Activated T-cell treated with anti-CD3 and anti-CD28 coated beads for 24 hours (primary cell): ENCODE results near the gene ABCC1.

ENCODE experiments used
- DNase-seq: peaks from one replicate; pipeline ENCODE4 v3.0.0-alpha.2; 2020; ENCODE audit warnings: low read depth

The ABCC1 gene

GRCh38 chr16:16111639-16112038 lies 162.2 kb downstream of the ABCC1 start:
- DNase-seq = no peak

GRCh38 chr16:16112450-16113053 lies 163.1 kb downstream of the ABCC1 start:
- DNase-seq = no peak

GRCh38 chr16:16113076-16113475 lies 163.7 kb downstream of the ABCC1 start:
- DNase-seq = no peak

GRCh38 chr16:16116841-16117240 lies 167.4 kb downstream of the ABCC1 start:
- no peak for DNase-seq

GRCh38 chr16:16118337-16118736 lies 168.9 kb downstream of the ABCC1 start:
- no peak for DNase-seq

DNA sequence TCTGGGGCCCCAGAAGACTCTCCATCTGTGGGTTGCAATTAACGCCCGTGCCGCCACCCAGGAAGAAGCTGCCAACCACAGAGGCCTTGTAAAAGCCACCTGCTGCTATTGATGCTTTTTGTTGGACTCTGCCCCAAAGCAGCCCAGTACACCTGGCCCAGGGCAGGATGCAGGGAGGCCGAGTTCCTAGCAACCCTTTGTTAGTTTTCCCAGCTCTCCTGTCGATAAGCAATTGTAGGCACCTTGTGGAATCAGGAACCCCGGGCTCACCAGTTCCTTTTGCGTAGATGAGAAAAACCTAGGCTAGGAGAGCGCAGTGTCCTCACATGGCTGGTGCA lies 170.6 kb downstream of the ABCC1 start:
- DNase-seq = no peak

DNA sequence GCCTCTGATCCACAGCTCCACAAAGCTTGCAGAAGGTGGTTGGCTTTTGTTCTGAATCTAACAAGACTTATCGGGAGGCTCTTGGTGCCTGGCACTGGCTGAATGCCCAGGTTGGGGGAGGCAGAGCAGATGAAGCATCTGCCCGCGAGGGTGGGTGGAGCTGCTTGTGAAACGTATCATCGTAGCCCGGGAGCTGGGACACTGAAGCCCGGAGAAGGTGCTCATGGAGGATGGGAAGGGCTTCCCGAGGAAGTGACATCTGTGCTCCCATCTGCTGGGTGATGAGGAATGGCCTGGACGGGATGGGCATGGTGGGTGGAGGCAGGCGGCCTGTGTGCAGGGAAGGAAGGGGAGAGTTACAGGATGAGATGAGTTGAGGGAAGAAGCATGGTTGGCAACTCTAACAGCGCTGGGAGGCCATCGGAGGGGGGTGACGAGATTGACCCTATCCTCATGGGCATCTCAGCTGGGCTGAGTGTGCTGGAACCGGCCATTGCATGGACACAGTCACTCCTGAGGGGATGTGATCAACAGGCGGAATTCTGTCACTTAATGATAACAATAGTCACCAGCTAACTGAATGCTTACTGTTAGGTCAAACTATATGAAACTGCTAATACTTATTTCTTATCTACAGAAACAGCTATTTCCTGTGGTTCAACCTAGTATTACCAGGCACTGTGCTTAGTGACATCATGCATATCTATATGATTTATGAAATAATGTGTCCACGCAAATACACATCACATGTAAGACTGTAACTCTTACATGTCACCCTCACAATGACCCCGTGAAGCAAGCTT lies 171.2 kb downstream of the ABCC1 start:
- no peak for DNase-seq

DNA sequence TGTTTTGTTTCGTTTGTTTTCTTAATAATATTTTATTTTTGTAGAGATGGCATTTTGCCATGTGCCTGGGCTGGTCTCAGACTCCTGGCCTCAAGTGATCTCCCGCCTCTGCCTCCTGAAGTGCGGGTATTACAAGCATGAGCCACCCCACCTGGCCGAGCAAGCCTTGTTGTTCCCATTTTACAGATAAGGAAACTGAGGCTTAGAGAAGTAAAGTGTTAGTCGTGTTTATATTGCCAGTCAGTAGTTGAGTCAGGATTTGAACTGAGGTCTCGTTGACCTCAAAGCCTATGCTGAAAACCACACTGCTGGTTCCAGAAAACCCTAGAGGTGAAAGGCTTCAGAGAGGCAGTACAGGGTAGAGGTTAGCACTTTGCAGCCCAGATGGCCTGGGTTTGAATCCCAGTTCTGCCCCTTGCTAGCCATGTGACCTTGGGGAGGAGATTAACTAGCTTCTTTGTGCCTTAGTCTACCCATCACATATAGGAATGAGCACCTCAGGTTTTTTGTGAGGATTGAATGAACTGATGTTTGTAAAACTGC lies 171.8 kb downstream of the ABCC1 start:
- DNase-seq = no peak

- no peak for DNase-seq
These were observed 172.8 kb downstream of the ABCC1 start for GRCh38 chr16:16122264-16122663.

GRCh38 chr16:16124438-16124837 lies 175.0 kb downstream of the ABCC1 start:
- DNase-seq = no peak

GRCh38 chr16:16124974-16125373 lies 175.6 kb downstream of the ABCC1 start:
- no peak for DNase-seq

DNA sequence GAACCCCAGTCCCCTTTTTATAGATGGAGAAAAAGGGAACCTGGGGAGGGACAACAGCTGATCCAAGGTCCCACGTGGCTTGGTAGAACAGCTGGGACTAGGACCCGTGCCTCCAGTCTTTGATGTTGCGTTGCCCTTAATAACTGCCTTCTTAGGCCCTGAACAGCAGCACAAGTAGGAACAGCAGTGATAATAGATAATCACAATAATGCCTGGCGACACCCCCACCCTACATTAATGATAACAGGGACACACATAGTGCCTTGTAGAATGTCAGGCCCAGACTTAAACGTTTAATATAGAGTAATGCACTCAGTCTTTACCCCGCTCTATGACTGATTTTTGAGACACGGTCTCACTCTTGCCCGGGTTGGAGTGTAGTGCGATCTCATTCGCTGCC lies 177.5 kb downstream of the ABCC1 start:
- DNase-seq = no peak

DNA sequence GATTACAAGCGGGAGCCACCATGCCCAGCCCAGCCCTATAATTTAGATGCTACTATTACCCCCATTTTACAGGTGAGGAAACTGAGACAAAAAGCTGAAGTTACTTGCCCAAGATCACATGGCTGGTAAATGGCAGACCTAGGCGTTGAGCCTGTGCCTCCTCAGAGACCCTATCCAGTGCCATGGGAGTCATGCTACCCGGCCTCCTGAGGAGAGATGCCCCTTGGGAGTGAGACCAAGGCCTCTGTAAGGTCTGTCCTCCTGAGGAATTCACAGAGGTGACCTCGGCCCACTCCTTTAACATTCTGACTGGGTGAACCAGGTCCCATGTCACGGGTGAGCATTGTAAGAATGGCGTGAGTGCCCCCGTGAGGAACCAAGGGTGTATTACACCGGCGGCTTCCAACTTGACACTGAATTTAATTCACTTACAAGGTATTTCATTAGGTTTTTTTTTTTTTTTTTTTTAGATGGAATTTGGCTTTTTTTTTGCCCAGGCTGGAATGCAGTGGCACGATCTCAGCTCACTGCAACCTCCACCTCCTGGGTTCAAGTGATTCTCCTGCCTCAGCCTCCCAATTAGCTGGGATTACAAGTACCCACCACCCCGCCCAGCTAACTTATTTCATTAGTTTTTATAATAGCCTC lies 178.2 kb downstream of the ABCC1 start:
- DNase-seq = peak; percentile 49

GRCh38 chr16:16131204-16131603 lies 181.8 kb downstream of the ABCC1 start:
- no peak for DNase-seq

GRCh38 chr16:16131659-16132058 lies 182.2 kb downstream of the ABCC1 start:
- DNase-seq = no peak

DNA sequence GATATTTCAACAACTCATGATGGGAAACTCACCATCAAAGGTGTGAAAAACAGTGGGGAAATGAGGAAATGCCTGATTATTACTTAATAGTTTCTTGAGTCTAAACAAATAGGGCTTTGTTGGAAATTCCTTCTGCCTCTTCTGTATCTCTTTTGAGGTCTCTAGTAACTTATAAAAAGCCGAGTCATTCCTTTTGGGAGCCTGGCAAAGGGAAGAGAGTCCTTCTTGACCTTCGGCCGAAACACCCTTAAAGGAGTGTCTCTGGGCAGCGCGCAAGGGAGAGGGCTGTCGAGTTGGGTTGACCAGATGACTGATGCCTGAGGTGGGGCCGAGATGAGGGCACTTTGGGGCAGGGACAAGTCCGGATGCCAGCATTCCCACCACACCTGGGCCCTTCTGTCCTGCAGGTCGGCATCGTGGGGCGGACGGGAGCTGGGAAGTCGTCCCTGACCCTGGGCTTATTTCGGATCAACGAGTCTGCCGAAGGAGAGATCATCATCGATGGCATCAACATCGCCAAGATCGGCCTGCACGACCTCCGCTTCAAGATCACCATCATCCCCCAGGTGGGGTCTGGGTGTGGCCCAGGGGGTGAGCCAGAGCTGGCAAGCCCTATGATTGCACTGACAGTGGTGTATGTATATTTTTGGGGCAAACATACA lies 184.7 kb downstream of the ABCC1 start:
- DNase-seq = no peak

DNA sequence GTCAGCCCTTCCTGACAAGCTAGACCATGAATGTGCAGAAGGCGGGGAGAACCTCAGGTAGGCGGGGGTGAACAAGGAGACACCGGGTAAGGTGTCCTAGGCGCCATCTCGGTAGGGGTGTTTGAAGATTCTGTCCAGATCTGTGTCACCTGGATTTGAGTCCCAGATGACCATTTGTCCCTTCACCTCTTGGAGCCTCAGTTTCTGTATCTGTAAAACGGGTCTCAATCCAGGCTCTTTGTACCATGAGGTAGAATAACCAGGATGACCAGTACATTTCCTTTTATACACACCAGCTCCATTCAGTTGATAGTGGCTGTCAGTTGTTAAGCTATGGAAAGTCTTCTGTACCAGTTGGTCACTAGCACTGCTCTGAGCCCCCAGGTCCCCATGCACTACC lies 187.2 kb downstream of the ABCC1 start:
- DNase-seq = no peak

DNA sequence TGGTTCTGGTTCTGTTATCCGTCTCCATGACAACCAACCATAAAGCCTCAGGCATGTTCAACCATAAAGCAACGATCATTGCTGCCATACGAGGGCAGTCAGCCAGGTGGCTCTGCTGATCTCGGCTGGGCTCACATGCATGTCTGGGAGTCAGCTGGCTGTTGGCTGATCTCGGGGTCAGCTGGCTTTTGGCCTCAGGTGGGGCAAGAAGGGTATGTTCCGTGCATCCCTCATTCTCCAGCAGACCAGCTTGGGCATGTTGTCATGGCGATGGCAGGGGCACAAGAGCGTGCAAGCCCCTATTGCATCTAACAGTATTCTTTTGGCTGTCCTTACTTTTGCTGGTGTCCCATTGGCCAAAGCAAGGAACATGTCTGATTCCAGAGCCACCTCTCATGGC lies 187.7 kb downstream of the ABCC1 start:
- DNase-seq = no peak

DNA sequence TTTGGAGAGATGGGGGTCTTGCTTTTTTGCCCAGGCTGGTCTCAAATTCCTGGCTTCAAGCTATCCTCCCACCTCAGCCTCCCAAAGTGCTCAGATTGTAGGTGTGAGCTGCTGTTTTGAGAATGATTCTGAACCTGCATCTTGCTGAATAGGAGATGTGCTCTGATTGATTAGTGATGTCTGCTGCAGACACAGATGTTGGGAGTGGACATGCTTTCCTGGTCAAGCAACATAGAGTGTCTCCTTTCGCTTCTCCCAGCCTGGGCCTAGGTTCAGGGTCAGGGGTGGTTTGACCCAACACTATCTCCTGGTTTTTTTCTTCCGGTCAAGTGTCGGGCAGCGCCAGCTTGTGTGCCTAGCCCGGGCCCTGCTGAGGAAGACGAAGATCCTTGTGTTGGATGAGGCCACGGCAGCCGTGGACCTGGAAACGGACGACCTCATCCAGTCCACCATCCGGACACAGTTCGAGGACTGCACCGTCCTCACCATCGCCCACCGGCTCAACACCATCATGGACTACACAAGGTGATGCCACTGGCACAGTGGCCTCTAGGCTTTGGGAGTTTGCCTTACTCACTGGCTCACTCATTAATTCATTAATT lies 188.7 kb downstream of the ABCC1 start:
- DNase-seq = no peak

DNA sequence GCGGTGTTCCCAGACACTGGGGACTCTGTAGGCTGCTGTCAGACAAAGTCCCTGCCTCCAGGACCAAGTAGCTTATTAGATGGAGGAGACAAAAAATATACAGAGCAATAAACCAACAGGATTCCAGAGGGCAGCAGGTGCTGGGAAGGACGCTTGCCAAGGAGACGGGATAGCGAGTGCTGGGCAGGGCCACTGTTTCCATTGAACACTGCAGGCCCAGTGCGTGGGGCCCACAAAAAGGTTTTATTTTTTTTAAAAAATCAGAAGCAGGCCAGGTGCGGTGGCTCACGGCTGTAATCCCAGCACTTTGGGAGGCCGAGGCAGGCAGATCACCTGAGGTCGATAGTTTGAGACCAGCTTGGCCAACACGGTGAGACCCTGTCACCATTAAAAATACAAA lies 189.6 kb downstream of the ABCC1 start:
- no peak for DNase-seq

- DNase-seq = no peak
These were observed 190.4 kb downstream of the ABCC1 start for GRCh38 chr16:16139806-16140205.

DNA sequence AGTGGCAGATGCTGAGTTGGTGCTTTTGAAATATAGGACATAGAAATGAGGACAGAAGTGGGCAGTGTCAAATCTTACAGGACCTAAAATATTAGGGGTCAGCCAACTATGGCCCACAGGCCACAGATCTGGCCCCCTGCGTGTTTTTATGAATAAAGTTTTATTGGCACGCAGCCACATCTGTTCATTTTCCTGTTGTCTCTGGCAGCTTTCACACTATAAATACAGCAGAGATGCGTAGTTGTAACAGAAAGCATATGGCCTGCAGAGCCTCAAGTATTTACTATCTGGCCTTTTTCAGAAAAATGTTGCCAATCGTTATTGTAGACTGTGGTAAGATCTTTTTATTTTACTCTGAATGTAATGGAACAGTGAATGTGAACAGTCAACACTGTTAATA lies 191.1 kb downstream of the ABCC1 start:
- no peak for DNase-seq
